SU-DHL-6 (cell line): ENCODE measurements around the gene RCAN3.
A peak's percentile ranks its signal among the peaks of the same experiment; 100 is the strongest.
"Not testable (repeated sequence)": the region's sequence is repeated elsewhere in the genome, so short reads cannot be mapped to it uniquely, and the experiment has no call there.

Experiments used
- H2AFZ ChIP-seq: fragments of 200-600 bp; sonication (generic); 2 replicates; pipeline ENCODE4 v1.6.1; 2014; ENCODE audit warnings: low read depth, mild to moderate bottlenecking, moderate library complexity, mixed read lengths, antibody characterized with exemption, low read length; ENCODE audit not compliant: severe bottlenecking
- H3F3A ChIP-seq: fragments of 200-600 bp; shearing (Covaris generic); 2 replicates; pipeline ENCODE4 v1.6.0; 2016; ENCODE audit warnings: antibody characterized with exemption, mild to moderate bottlenecking; ENCODE audit not compliant: insufficient read depth
- H3K27ac ChIP-seq: fragments of 200-600 bp; sonication (generic); 2 replicates; pipeline ENCODE4 v1.5.1; 2016; ENCODE audit warnings: low read depth, mild to moderate bottlenecking, low read length, moderate library complexity, mixed read lengths
- H3K27me3 ChIP-seq: fragments of 200-600 bp; sonication (generic), shearing (Covaris generic); 2 replicates; pipeline ENCODE4 v1.6.0; 2014; ENCODE audit warnings: mild to moderate bottlenecking, low read length
- H3K36me3 ChIP-seq: fragments of 200-600 bp; sonication (generic); 2 replicates; pipeline ENCODE4 v1.6.1; 2014; ENCODE audit warnings: mild to moderate bottlenecking, low read length, mixed read lengths
- H3K4me2 ChIP-seq: fragments of 300-600, 200-600 bp; shearing (Covaris generic), sonication (generic); 2 replicates; pipeline ENCODE4 v1.6.0; 2014; ENCODE audit warnings: low read length, low read depth, mild to moderate bottlenecking; ENCODE audit not compliant: poor library complexity, severe bottlenecking
- H3K4me3 ChIP-seq: fragments of 200-600 bp; sonication (generic); 2 replicates; pipeline ENCODE4 v1.5.1; 2014; ENCODE audit warnings: antibody characterized with exemption, low read length, mild to moderate bottlenecking, mixed read lengths; ENCODE audit not compliant: insufficient read depth, poor library complexity, severe bottlenecking
- H3K79me2 ChIP-seq: fragments of 200-600 bp; sonication (generic); 2 replicates; pipeline ENCODE4 v1.6.1; 2014; ENCODE audit warnings: mild to moderate bottlenecking, low read length, moderate library complexity; ENCODE audit not compliant: insufficient read depth
- H3K9ac ChIP-seq: fragments of 200-600 bp; sonication (generic); 2 replicates; pipeline ENCODE4 v1.7.0; 2014; ENCODE audit warnings: mild to moderate bottlenecking, low read length
- H3K9me2 ChIP-seq: fragments of 200-600 bp; sonication (generic); replicated peaks from 2 replicates; pipeline ENCODE4 v1.6.1; 2014; ENCODE audit warnings: low read length; ENCODE audit not compliant: insufficient read depth
- H3K9me3 ChIP-seq: fragments of 200-600 bp; sonication (generic); 2 replicates; pipeline ENCODE4 v1.6.1; 2014; ENCODE audit warnings: low read length, mixed read lengths; ENCODE audit not compliant: insufficient read depth
- H4K20me1 ChIP-seq: fragments of 200-600 bp; sonication (generic); 2 replicates; pipeline ENCODE4 v1.6.1; 2014; ENCODE audit warnings: low read depth, mild to moderate bottlenecking, antibody characterized with exemption, low read length, moderate library complexity, mixed read lengths
- CTCF ChIP-seq: fragments of 200-600 bp; sonication (generic); IDR thresholded peaks from one replicate; pipeline ENCODE4 v1.5.1; 2017; ENCODE audit warnings: antibody characterized with exemption, mild to moderate bottlenecking, low read length, moderate library complexity; ENCODE audit not compliant: insufficient read depth, poor library complexity, severe bottlenecking
- EZH2phosphoT487 ChIP-seq: fragments of 200-600 bp; sonication (generic), shearing (Covaris generic); conservative IDR thresholded peaks from 2 replicates; pipeline ENCODE4 v1.6.1; 2018; ENCODE audit warnings: mild to moderate bottlenecking, antibody characterized with exemption, low read length, moderate library complexity, mixed read lengths

Gene RCAN3

DNA sequence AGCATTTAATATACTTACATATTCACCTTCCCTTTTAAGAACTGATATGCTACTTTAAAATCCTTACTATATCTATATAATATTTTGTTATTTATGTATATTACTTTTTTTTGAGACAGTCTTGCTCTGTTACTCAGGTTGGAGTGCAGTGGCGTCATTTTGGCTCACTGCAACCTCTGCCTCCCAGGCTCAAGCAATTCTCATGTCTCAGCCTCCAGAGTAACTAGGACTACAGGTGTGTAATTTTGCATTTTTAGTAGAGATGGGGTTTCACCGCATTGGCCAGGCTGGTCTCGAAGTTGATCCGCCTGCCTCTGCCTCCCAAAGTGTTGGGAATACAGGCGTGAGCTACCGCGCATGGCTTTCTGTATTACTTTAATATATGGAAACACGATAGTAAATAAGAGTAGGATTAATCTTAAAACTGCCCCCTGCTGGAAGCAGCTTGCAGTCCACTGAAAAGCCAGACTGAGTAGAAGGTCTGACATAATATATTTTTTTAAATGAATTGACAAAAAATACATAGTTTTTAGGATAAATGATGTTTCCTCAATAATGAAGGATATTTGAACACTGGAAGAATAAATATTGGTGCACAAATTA lies 24.4 kb downstream of the RCAN3 start:
- H3K9ac ChIP-seq: no peak overlapping the region

DNA sequence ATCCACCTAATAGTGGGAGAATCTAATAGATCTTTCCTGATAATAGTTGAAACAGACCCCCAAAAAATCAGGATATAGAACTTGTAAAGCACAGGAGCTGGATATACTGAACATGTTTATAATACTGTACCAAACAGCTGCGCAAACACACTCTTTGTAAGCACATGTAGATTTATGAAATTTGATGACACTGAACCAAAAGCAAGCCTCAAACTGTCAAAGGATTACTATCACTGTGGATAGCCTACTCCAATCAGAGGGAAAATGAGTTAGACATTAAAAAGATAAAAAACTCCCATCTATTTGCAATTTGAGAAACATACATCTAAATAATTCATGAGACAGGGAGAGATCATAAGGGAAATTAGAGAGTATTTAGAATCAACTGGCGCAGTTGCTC lies 26.1 kb downstream of the RCAN3 start:
- Histone ChIP-seq H3K4me2 (no peak overlapping the region), H3F3A (peaks cover 33% of the 10 kb centered on the region), H3K27me3 (no peaks in the 10 kb centered on the region), H3K4me3 (no peak overlapping the region), H3K9ac (no peak overlapping the region), H3K27ac (no peak overlapping the region), H4K20me1 (no peaks in the 10 kb centered on the region), H2AFZ (no peak overlapping the region), H3K9me2 (no peaks in the 10 kb centered on the region), H3K9me3 (no peaks in the 10 kb centered on the region), H3K79me2 (no peaks in the 10 kb centered on the region), H3K36me3 (no peaks in the 10 kb centered on the region)
- TF ChIP-seq CTCF: no peak
- TF ChIP-seq EZH2phosphoT487: no peak

More for the DNA sequence above, 24.4 kb downstream of the RCAN3 start:
- no peaks in the 10 kb centered on the region for H4K20me1 ChIP-seq
- H3F3A ChIP-seq: peaks cover 24% of the 10 kb centered on the region
- H3K79me2 ChIP-seq: no peaks in the 10 kb centered on the region
- H3K36me3 ChIP-seq: no peaks in the 10 kb centered on the region
- H3K4me2 ChIP-seq: no peak overlapping the region
- no peak overlapping the region for H3K4me3 ChIP-seq
- no peak overlapping the region for H3K27ac ChIP-seq
- TF ChIP-seq EZH2phosphoT487: no peak
- peak; percentile 87 for TF ChIP-seq CTCF
- H3K9me2 ChIP-seq: no peaks in the 10 kb centered on the region
- H2AFZ ChIP-seq: peak overlapping the region; percentile 55
- H3K27me3 ChIP-seq: no peaks in the 10 kb centered on the region
- no peaks in the 10 kb centered on the region for H3K9me3 ChIP-seq

- not testable (repeated sequence) for H3K27ac ChIP-seq, H3K9ac ChIP-seq, H3K9me3 ChIP-seq, H3K79me2 ChIP-seq, H3K9me2 ChIP-seq, H3K27me3 ChIP-seq, H2AFZ ChIP-seq, H3K4me2 ChIP-seq, H3K4me3 ChIP-seq, H3K36me3 ChIP-seq, H4K20me1 ChIP-seq
- H3F3A ChIP-seq: peaks cover 34% of the 10 kb centered on the region
Observed at GRCh38 chr1:24529292-24529691, 26.7 kb downstream of the RCAN3 start.

GRCh38 chr1:24535021-24535424 lies 32.4 kb downstream of the RCAN3 start:
- peak overlapping the region; percentile 36 for H3K4me3 ChIP-seq
- no peaks in the 10 kb centered on the region for H3K79me2 ChIP-seq

More at GRCh38 chr1:24535021-24535424, 32.4 kb downstream of the RCAN3 start:
- H4K20me1 ChIP-seq: no peaks in the 10 kb centered on the region
- peak overlapping the region; percentile 93 for H3K27ac ChIP-seq
- no peaks in the 10 kb centered on the region for H3K27me3 ChIP-seq
- H3K9me2 ChIP-seq: no peaks in the 10 kb centered on the region
- TF ChIP-seq CTCF: no peak
- TF ChIP-seq EZH2phosphoT487: no peak
- H3K9ac ChIP-seq: peak overlapping the region; percentile 64
- peak overlapping the region; percentile 95 for H3K4me2 ChIP-seq
- peak overlapping the region; percentile 36 for H2AFZ ChIP-seq
- no peaks in the 10 kb centered on the region for H3K36me3 ChIP-seq
- H3K9me3 ChIP-seq: no peaks in the 10 kb centered on the region
- peaks cover 72% of the 10 kb centered on the region for H3F3A ChIP-seq
